HG03196 (cell line): ENCODE results near the gene FAF1.
A peak's percentile ranks its signal among the peaks of the same experiment; 100 is the strongest.

Source experiments
- ATAC-seq: cut with Tn5 transposase; IDR thresholded peaks from one replicate; pipeline ENCODE4 v1.9.1; 2021; ENCODE audit not compliant: unreplicated experiment

The FAF1 gene

DNA sequence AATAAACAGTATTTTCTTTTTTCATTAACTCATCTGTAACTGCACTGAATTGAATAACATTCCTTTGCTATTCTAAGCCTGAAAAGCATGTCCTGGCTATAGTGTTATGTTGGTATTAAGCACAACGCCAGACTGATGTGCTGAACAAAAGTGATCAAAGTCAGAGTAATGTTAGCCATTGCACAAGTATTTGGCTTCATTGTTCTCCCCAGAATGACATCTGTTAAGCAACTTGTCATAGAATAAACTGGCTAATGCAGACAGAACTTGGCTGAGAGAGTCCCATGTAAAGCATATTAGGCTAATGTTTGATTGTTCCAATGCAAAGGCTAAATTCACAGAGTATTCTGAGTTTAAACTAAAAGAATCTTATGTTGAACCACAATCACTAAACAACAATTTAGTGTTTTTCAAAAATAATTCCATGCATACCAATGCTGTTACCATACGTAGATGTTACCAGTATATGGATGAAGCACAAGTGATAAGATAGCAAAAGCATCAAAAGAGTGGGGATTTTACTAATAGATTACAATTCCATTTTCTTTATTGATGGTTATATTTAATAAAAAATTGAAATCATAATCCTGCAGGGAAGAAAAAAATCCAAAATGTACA, 301.5 kb downstream of the FAF1 start:
- ATAC-seq = no peak

DNA sequence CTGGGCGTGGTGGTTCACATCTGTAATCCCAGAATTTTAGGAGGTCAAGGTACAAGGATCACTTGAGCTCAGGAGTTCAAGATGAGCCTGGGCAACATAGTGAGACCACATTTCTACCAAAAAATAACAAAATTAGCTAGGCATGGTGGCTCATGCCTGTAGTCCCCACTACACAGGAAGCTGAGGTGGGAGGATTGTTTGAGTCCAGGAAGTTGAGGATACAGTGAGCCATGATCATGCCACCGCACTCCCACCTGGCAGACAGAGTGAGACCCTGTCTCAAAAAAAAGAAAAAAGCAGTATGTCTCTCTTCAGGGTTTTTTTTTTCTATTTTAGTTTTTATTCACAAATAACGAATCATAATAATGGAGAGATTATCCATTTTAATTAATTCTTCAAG, 303.1 kb downstream of the FAF1 start:
- no peak for ATAC-seq

- no peak for ATAC-seq
Measured at GRCh38 chr1:50651476-50652263, 308.4 kb downstream of the FAF1 start.

- no peak for ATAC-seq
Measured at GRCh38 chr1:50646526-50646925, 313.5 kb downstream of the FAF1 start.

GRCh38 chr1:50645139-50645538, 314.9 kb downstream of the FAF1 start:
- ATAC-seq = no peak

DNA sequence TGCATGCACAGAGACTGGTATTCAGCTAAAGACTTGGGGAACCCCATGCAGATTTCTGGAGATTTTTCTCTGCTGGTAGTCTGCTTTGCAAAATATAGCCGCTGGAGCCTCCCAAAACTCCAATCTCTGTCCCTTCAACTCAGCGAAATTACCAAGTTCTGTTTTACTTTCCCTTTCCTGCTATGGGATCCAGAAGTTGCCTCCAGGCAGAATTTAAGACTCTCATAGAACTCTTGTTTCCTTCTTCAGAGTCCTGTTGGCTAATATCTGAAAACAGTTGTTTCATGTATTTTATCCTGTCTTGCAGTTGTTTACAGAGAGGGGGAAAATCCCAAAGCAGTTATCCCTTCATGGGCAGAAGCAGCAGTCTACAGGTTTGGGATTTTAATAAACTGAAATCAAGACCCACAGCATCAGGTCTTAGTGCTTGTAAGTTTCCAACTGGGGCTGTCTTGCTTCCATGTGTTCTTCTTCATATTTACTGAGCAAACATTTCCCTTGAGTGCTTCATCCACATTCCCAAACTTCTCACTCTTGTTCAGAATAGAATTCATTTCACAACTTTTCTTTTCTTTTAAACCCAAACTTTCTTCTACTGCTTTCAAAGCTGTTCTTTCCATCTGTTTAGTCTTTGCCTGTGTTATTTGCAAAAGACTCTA, 315.5 kb downstream of the FAF1 start:
- no peak for ATAC-seq

GRCh38 chr1:50637460-50637859, 322.6 kb downstream of the FAF1 start:
- no peak for ATAC-seq

GRCh38 chr1:50634251-50634650, 325.8 kb downstream of the FAF1 start:
- no peak for ATAC-seq

DNA sequence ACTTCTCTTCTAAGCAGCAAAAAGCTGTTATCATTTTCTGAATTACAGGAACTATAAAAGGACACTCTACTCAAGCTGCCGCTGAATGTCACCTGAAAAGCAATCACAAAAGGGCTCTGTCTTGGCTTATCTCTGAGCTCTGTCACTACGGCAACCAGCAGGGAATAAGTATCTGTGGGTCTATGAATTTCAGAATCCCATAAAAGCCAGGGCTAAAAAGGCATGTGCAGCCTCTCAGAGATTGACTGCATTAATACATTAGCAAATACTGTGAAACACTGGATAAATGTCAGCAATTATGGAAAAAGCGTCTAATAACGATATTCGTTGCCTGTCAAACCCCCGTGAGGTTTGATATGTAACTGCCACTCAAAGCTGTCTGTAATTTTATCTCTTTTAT, 326.6 kb downstream of the FAF1 start:
- no peak for ATAC-seq

GRCh38 chr1:50631161-50631560, 328.9 kb downstream of the FAF1 start:
- ATAC-seq = no peak

GRCh38 chr1:50622259-50622658, 337.8 kb downstream of the FAF1 start:
- ATAC-seq = no peak

GRCh38 chr1:50620680-50621329, 339.3 kb downstream of the FAF1 start:
- ATAC-seq = no peak

DNA sequence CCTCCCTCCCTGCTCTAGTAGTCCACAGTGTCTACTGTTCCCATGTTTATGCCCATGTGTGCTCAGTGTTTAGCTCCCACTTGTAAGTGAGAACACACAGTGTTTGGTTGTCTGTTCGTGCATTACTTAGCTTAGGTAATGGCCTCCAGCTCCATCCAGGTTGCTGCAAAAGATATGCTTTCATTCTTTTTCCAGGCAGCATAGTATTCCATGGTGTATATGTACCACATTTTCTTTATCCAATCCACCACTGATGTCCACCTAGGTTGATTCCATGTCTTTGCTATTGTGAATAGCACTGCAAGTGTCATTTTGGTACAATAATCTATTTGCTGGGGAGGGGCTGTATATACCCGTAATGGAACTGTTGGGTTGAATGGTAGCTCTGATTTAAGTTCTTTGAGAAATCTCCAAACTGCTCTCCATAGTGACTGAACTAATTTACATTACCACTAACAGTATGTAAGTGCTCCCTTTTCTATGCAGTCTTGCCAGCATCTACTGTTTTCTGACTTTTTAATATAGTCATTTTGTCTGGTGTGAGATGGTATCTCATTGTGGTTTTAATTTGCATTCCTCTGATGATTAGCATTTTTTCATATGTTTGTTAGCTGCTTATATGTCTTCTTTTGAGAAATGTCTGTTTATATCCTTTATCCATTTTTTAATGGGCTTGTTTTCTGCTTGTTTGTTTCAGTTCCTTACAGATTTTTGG, 344.9 kb downstream of the FAF1 start:
- ATAC-seq = no peak

DNA sequence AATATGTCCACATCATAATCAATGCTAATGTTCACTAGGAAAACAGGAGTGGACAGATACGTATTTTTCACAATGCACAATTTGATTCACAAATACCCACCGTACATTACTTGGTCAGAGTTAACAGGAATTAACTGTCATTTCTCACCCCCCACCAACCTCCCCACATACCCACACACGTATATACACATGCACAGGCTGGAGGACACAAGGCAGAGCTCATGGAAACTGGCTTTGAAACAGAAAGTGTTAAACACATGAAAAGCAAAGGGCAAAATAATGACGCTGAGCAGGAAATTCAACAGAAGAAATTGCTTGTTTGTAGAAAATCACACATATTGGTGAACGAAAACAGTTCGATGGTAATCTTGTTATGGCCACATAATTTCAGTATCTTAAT, 348.4 kb downstream of the FAF1 start:
- ATAC-seq = no peak

- ATAC-seq = peak; percentile 66
Measured at GRCh38 chr1:50610563-50610962, 349.5 kb downstream of the FAF1 start.

- no peak for ATAC-seq
Measured at GRCh38 chr1:50609508-50609907, 350.6 kb downstream of the FAF1 start.

DNA sequence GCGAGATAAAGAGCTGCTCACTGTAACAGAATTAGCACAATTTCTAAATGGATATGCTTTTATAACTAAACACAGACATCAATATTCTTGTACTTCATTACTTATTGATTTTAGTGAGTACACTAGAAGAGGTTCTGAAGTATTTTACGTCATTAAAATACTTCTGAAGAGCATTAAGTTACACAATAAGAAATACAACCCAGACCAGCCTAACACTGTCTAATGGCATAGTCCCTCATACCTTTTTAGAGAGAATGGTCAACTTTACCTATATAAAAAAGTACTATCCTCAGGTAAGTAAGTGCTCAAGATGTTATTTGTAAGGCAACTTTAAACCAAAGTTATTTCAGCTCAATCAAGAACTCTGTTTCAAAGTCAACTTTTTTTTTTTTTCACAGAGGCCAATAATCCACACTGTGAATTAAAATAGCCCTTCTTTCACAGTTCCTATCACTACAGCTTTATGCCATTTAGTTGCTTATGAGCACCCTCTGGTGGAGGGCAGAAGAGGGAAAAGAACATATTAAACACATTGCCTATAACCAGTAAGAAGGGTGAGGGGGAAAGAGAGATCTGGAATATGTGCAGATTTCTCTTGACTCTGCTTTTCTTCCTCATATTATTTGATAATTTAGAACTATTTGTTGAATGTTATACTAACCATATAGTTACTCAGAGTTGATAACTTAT, 354.7 kb downstream of the FAF1 start:
- no peak for ATAC-seq

- ATAC-seq = no peak
Measured at GRCh38 chr1:50604580-50604979, 355.5 kb downstream of the FAF1 start.

DNA sequence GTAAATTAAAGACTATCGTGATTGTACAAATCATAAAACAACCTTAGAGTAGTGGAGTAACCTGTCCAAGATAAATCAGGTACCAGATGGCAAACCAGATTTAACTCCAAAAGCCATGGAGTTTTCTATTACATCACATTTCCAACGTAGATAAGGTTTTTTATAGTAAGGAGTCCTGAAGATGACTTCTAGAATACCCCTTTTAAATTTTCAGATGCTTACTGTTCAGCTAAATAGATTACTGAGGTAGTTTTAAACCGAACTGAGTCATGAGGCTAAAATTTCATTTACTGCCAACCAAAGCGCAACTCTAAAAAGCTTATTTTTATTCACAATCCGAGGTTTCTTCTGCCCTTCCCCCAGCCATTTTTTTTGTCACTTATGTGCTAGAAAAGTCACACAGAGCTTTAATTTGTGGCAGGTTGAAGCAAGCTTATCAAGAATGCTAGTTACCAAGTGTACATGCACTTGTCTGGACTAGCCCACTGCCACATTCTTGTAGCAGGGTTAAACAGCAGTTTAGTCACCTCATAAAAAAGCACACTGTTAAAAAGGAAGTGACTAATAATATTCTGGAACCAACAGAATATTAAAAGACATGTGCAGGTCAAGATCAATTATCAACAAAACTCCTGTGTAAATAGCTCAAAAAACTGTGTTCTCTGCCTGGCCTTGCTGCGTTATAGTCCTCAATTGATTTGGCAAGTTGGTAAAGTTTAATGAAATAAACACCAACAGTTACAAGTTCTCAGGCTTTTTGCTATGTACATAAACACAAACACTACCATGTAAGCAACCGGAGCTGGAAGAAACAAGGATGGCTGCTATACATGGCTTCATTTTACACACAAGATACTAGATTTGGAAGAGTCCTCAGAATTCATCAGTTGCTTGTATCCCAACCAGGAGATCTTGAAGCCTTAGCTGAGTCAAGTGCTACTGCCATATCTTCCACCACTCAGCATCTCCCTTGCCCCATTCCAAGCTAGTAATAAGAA, 356.5 kb downstream of the FAF1 start:
- no peak for ATAC-seq
